CD8-positive, alpha-beta memory T cell (primary cell): Measurements from ENCODE around the gene S100A6. TPM values are rescaled to one million over a fixed set of nuclear protein-coding genes. Genes with fewer than 3 reads are reported as not detected.

ENCODE experiments used
- CTCF ChIA-PET: fragments of 350-600 bp; sonication (Branson Sonifier 250); formaldehyde crosslinking; loops from one replicate; lab custom pipeline; 2021; ENCODE audit warnings: antibody characterized with exemption; lab: Charles Lee
- POLR2A ChIA-PET: fragments of 350-600 bp; sonication (Branson Sonifier 250); formaldehyde crosslinking; loops from one replicate; lab custom pipeline; 2021; ENCODE audit warnings: antibody characterized with exemption; lab: Charles Lee
- DNase-seq, 5 donors: peaks; one replicate each; pipeline versions ENCODE4 v3.0.0 to v3.0.0-alpha.2; 2020 to 2022; ENCODE audit warnings: mixed read lengths in 1 of 5
- H3K27ac ChIP-seq: one replicate; pipeline ENCODE4 v1.7.0; 2013; ENCODE audit warnings: low read depth, mild to moderate bottlenecking, low read length, moderate library complexity
- H3K27me3 ChIP-seq: 2 replicates; pipeline ENCODE4 v1.7.0; 2013; ENCODE audit warnings: low read length, mild to moderate bottlenecking; ENCODE audit not compliant: insufficient read depth, poor library complexity, severe bottlenecking
- H3K36me3 ChIP-seq: 2 replicates; pipeline ENCODE4 v1.7.0; 2013; ENCODE audit warnings: mild to moderate bottlenecking, low read length, moderate library complexity; ENCODE audit not compliant: insufficient read depth
- H3K4me1 ChIP-seq: 2 replicates; pipeline ENCODE4 v1.7.0; 2013; ENCODE audit warnings: mild to moderate bottlenecking, low read length, moderate library complexity; ENCODE audit not compliant: insufficient read depth
- H3K4me3 ChIP-seq: 2 replicates; pipeline ENCODE4 v1.7.0; 2013; ENCODE audit warnings: mild to moderate bottlenecking, low read length
- H3K9me3 ChIP-seq: 2 replicates; pipeline ENCODE4 v1.7.0; 2013; ENCODE audit warnings: mild to moderate bottlenecking, low read length
- H3K27ac Mint-ChIP-seq, 8 donors: one replicate each; pipeline ENCODE4 v1.8.0; 2020 to 2021; ENCODE audit warnings: mixed read lengths in 8 of 8, mild to moderate bottlenecking in 6 of 8, inconsistent platforms in 3 of 8, moderate library complexity in 3 of 8
- H3K27me3 Mint-ChIP-seq, 2 donors: one replicate each; pipeline ENCODE4 v1.8.0; 2020 to 2021; ENCODE audit warnings: mixed read lengths in 2 of 2, mild to moderate bottlenecking in 1 of 2, moderate library complexity in 1 of 2
- H3K36me3 Mint-ChIP-seq, 3 donors: one replicate each; pipeline ENCODE4 v1.8.0; 2020 to 2021; ENCODE audit warnings: mixed read lengths in 3 of 3, inconsistent platforms in 1 of 3, mild to moderate bottlenecking in 1 of 3
- H3K4me1 Mint-ChIP-seq, 3 donors: one replicate each; pipeline ENCODE4 v1.8.0; 2020 to 2021; ENCODE audit warnings: mixed read lengths in 3 of 3, inconsistent platforms in 1 of 3, mild to moderate bottlenecking in 1 of 3
- H3K4me3 Mint-ChIP-seq, 7 donors: one replicate each; pipeline ENCODE4 v1.8.0; 2020 to 2021; ENCODE audit warnings: mixed read lengths in 7 of 7, mild to moderate bottlenecking in 6 of 7, moderate library complexity in 4 of 7, inconsistent platforms in 2 of 7
- H3K9me3 Mint-ChIP-seq, 5 donors: one replicate each; pipeline ENCODE4 v1.8.0; 2020 to 2022; ENCODE audit warnings: mixed read lengths in 5 of 5, mild to moderate bottlenecking in 3 of 5, moderate library complexity in 2 of 5, inconsistent platforms in 1 of 5
- polyA plus RNA-seq: library from polyadenylated mRNA; unstranded; fragments of 300-500 nt; fragmentation: Illumina TruSeq; gene quantifications from one replicate; pipeline ENCODE4 v1.2.3, GENCODE V29; 2021
- total RNA-seq, 2 experiments: library from RNA; stranded (reverse); gene quantifications; one replicate each; pipeline ENCODE4 v1.2.3, GENCODE V29; 2021

The S100A6 gene
- total and polyA plus RNA-seq, 3 experiments from 2014 or later, result 244 to 892 (median 254) TPM

DNA sequence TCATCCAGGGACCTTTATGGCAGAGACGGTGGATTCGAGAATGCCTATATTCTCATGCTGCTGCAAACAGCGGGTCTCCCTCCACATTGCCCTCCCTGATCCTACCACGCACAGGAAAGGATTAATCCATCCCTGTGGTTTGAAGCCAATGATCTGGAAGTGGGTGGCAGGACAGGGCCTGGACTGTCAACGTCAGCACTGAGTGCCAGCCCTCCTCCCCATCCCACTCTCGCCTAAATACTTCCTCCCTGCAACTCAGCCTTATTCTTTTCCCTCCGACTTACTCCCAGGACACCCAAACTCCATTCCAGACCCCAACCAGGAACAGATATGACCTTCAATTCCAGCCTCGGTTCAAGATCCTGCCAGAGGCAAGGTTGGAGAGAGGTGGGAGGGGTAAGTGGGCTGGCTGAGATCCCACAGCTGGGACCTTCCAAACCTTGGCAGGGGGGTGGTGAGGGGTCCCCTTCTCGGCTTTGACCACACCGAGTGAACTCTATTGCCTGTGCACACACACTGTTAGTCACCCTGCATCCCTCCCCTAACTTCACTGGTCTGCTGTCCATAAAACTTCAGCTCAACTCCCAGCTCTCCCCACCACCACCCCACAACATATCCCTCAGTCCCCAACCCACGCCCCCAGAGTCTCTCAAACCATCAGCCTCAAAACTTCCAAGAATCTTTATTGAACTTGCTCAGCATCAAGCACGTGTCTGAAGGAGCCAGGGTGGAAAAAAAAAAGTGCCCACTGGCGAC, 7.3 kb upstream of the S100A6 start:
- H3K4me3 ChIP-seq, result peak overlapping the region; percentile 88
- POLR2A ChIA-PET, result interaction anchor here (0.6 to 5.4 kb wide), 2 partner anchors 9 to 437 kb away, joined by 4 to 121 read pairs; partner anchors contain the start of gene S100A6
- no peaks in the 10 kb centered on the region for H3K27me3 ChIP-seq
- Mint-ChIP-seq H3K27me3 (peaks cover 0 to 3% of the 10 kb centered on the region in 2 donors), H3K27ac (peak overlapping the region; percentile 77 to 98 (median 93)), H3K9me3 (no peaks in the 10 kb centered on the region), H3K4me1 (peaks cover 72 to 81% (median 75%) of the 10 kb centered on the region in 3 donors), H3K36me3 (peaks cover 13 to 37% (median 16%) of the 10 kb centered on the region in 3 donors), H3K4me3 (peak overlapping the region; percentile 32 to 100 (median 95))
- CTCF ChIA-PET, result interaction anchor here (5.4 kb wide), 1 partner anchor 11 kb away, joined by 68 read pairs; no protein-coding TSS in a partner anchor
- no peak for DNase-seq
- peaks cover 11% of the 10 kb centered on the region for H3K36me3 ChIP-seq
- no peaks in the 10 kb centered on the region for H3K9me3 ChIP-seq
- peaks cover 82% of the 10 kb centered on the region for H3K4me1 ChIP-seq
- H3K27ac ChIP-seq, result no peak overlapping the region

- H3K4me1 ChIP-seq, result peaks cover 80% of the 10 kb centered on the region
- peak overlapping the region; percentile 68 to 99 (median 94) for H3K4me3 Mint-ChIP-seq
These were observed 6.1 kb upstream of the S100A6 start for GRCh38 chr1:153541641-153542590.

GRCh38 chr1:153540394-153541361, 4.9 kb upstream of the S100A6 start, which contains the start of gene S100A5:
Gene S100A5, minus strand, starts transcription at chr1:153540934. Its CDS starts 743 bp downstream, at chr1:153540191.
- peaks cover 0 to 5% of the 10 kb centered on the region in 2 donors for H3K27me3 Mint-ChIP-seq
- Histone ChIP-seq H3K9me3 (no peaks in the 10 kb centered on the region), H3K27ac (peak within 1 kb of the TSS; percentile 32), H3K27me3 (no peaks in the 10 kb centered on the region), H3K36me3 (peaks cover 11% of the 10 kb centered on the region), H3K4me3 (peak within 1 kb of the TSS; percentile 58), H3K4me1 (peaks cover 76% of the 10 kb centered on the region)
- peak within 1 kb of the TSS; percentile 87 to 95 (median 92) for H3K27ac Mint-ChIP-seq
- H3K4me3 Mint-ChIP-seq, result peak within 1 kb of the TSS; percentile 73 to 86 (median 80)
- ChIA-PET POLR2A (interaction anchor here (0.6 to 1.7 kb wide), 4 partner anchors 9 to 93 kb away, joined by 3 to 9 read pairs (median 6); partner anchors contain the start of gene CHTOP), CTCF (interaction anchor here (0.5 to 2.1 kb wide), 5 partner anchors 9 to 226 kb away, joined by 3 to 15 read pairs (median 4); no protein-coding TSS in a partner anchor)
- no peaks in the 10 kb centered on the region for H3K9me3 Mint-ChIP-seq
- peaks cover 13 to 41% (median 16%) of the 10 kb centered on the region in 3 donors for H3K36me3 Mint-ChIP-seq
- peaks cover 76 to 90% (median 77%) of the 10 kb centered on the region in 3 donors for H3K4me1 Mint-ChIP-seq
- DNase-seq, result peak in 4 of 5 donors; percentile 43 to 71 (median 55)

More at GRCh38 chr1:153541641-153542590, 6.1 kb upstream of the S100A6 start:
- peaks cover 76 to 93% (median 77%) of the 10 kb centered on the region in 3 donors for H3K4me1 Mint-ChIP-seq
- H3K4me3 ChIP-seq, result peak overlapping the region; percentile 58
- H3K27ac Mint-ChIP-seq, result peak overlapping the region in 7 of 8 donors; percentile 89 to 98 (median 95)
- H3K27me3 ChIP-seq, result no peaks in the 10 kb centered on the region
- H3K27me3 Mint-ChIP-seq, result peaks cover 0 to 3% of the 10 kb centered on the region in 2 donors
- peak overlapping the region; percentile 10 for H3K27ac ChIP-seq
- no peak for DNase-seq
- ChIA-PET CTCF (interaction anchor here (1.8 to 5.4 kb wide), 4 partner anchors 9 to 32 kb away, joined by 4 to 68 read pairs (median 13); no protein-coding TSS in a partner anchor), POLR2A (interaction anchor here (5.4 kb wide), 1 partner anchor 8 kb away, joined by 121 read pairs; the partner anchor contains the start of gene S100A6)
- no peaks in the 10 kb centered on the region for H3K9me3 Mint-ChIP-seq
- H3K36me3 Mint-ChIP-seq, result peaks cover 13 to 37% (median 16%) of the 10 kb centered on the region in 3 donors
- H3K36me3 ChIP-seq, result peaks cover 11% of the 10 kb centered on the region
- no peaks in the 10 kb centered on the region for H3K9me3 ChIP-seq

- Mint-ChIP-seq H3K9me3 (peaks cover 0 to 1% (median 0%) of the 10 kb centered on the region in 5 donors), H3K4me3 (peak overlapping the region in 6 of 7 donors; percentile 1 to 80 (median 53))
These were observed 3.8 kb upstream of the S100A6 start for GRCh38 chr1:153539395-153540093.

DNA sequence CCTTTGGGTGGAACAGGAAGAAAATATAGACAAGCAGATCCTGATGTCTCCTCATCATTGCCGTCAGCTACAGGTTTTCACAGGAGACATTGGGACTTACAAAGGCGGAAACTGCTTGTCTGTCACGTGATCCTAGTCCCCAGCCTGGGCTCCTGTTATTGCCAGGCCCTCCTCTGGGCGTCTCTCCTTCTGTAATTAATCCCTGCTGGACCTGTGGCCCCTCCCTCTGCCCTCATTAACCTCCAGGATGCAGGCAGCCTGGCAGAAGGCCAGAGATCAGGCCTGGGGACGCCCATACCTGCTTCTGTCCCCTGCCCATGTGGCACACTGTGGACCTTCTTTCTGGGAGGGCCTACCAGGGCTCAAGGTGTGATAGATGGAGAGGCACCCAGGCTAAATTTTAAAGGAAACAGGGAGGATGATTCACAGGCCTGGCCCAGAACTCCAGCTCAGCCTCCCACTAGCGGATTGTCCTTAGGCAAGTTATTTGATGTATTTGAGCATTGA, 2.6 kb upstream of the S100A6 start:
- Mint-ChIP-seq H3K36me3 (peaks cover 6 to 40% (median 10%) of the 10 kb centered on the region in 3 donors), H3K27me3 (peaks cover 0 to 1% of the 10 kb centered on the region in 2 donors), H3K27ac (peak overlapping the region; percentile 15 to 97 (median 55)), H3K4me1 (peaks cover 69 to 89% (median 75%) of the 10 kb centered on the region in 3 donors), H3K9me3 (peaks cover 0 to 1% (median 0%) of the 10 kb centered on the region in 5 donors), H3K4me3 (peak overlapping the region in 4 of 7 donors; percentile 3 to 77 (median 31))
- no peaks in the 10 kb centered on the region for H3K9me3 ChIP-seq
- H3K4me1 ChIP-seq, result peaks cover 73% of the 10 kb centered on the region
- no peak overlapping the region for H3K4me3 ChIP-seq
- peaks cover 2% of the 10 kb centered on the region for H3K36me3 ChIP-seq
- no peak overlapping the region for H3K27ac ChIP-seq
- POLR2A ChIA-PET, result no interaction called here
- CTCF ChIA-PET, result no interaction called here
- no peak for DNase-seq
- no peaks in the 10 kb centered on the region for H3K27me3 ChIP-seq

More at GRCh38 chr1:153539395-153540093, 3.8 kb upstream of the S100A6 start:
- Histone ChIP-seq H3K4me1 (peaks cover 73% of the 10 kb centered on the region), H3K4me3 (peak overlapping the region; percentile 58), H3K27me3 (no peaks in the 10 kb centered on the region), H3K9me3 (no peaks in the 10 kb centered on the region), H3K27ac (no peak overlapping the region), H3K36me3 (peaks cover 11% of the 10 kb centered on the region)
- H3K27me3 Mint-ChIP-seq, result peaks cover 0 to 1% of the 10 kb centered on the region in 2 donors
- POLR2A ChIA-PET, result interaction anchor here (1.4 to 1.7 kb wide), 2 partner anchors 7 to 94 kb away, joined by 8 to 9 read pairs; partner anchors contain the start of gene CHTOP
- peak overlapping the region; percentile 87 to 95 (median 92) for H3K27ac Mint-ChIP-seq
- CTCF ChIA-PET, result interaction anchor here (0.5 to 2.1 kb wide), 2 partner anchors 28 to 227 kb away, joined by 3 to 15 read pairs; no protein-coding TSS in a partner anchor
- DNase-seq, result no peak
- H3K36me3 Mint-ChIP-seq, result peaks cover 13 to 42% (median 14%) of the 10 kb centered on the region in 3 donors
- H3K4me1 Mint-ChIP-seq, result peaks cover 69 to 89% (median 75%) of the 10 kb centered on the region in 3 donors

- Mint-ChIP-seq H3K4me3 (peak overlapping the region; percentile 19 to 98 (median 80)), H3K27ac (peak overlapping the region; percentile 84 to 99 (median 97)), H3K9me3 (peaks cover 0 to 1% (median 0%) of the 10 kb centered on the region in 5 donors), H3K4me1 (peaks cover 69 to 89% (median 76%) of the 10 kb centered on the region in 3 donors), H3K36me3 (peaks cover 0 to 32% (median 4%) of the 10 kb centered on the region in 3 donors), H3K27me3 (peaks cover 0 to 1% of the 10 kb centered on the region in 2 donors)
- no peak for DNase-seq
- CTCF ChIA-PET, result interaction anchor here (3.2 kb wide), 1 partner anchor 8 kb away, joined by 34 read pairs; the partner anchor contains the start of gene S100A4
- no peaks in the 10 kb centered on the region for H3K27me3 ChIP-seq
- POLR2A ChIA-PET, result interaction anchor here (6.8 kb wide), 1 partner anchor 8 kb away, joined by 121 read pairs; the partner anchor contains the start of gene S100A4
- H3K4me1 ChIP-seq, result peaks cover 73% of the 10 kb centered on the region
- H3K36me3 ChIP-seq, result no peaks in the 10 kb centered on the region
- no peak overlapping the region for H3K27ac ChIP-seq
- H3K4me3 ChIP-seq, result no peak overlapping the region
- H3K9me3 ChIP-seq, result no peaks in the 10 kb centered on the region
These were observed 1.6 kb upstream of the S100A6 start for GRCh38 chr1:153537376-153537730.
